ENCODE measurements around the gene DAAM1.

GRCh38 chr14:59325906-59326305, 137.4 kb downstream of the DAAM1 start:
- TF ChIP-seq CTCF (IDR thresholded peaks at IDR 0.05), result no peak
- no peak for TF ChIP-seq EZH2 (IDR thresholded peaks at IDR 0.05; ENCODE audit: borderline replicate concordance, insufficient read depth, low read depth, low read length, poor library complexity, severe bottlenecking)
